ENCODE measurements around the gene GOLGA8K.
"Not testable (repeated sequence)": the region's sequence is repeated elsewhere in the genome, so short reads cannot be mapped to it uniquely, and the experiment has no call there.

- not testable (repeated sequence) for TF ChIP-seq CTCF (IDR thresholded peaks at IDR 0.05); EZH2 (IDR thresholded peaks at IDR 0.05; ENCODE audit: borderline replicate concordance, insufficient read depth, low read depth, low read length, poor library complexity, severe bottlenecking)
Measured at GRCh38 chr15:32388050-32388648, 14.9 kb downstream of the GOLGA8K start.
